SK-N-SH treated with all-trans-retinoic acid at 6 μM for 48 hours (cell line): Measurements from ENCODE around the gene FYN.

Source experiments
- ARNTL ChIP-seq: fragments of 450-650 bp; formaldehyde crosslinking; IDR thresholded peaks from 2 replicates; pipeline ENCODE4 v1.5.0; 2020; ENCODE audit warnings: low read depth, mild to moderate bottlenecking, moderate library complexity, borderline replicate concordance
- CSDC2 ChIP-seq: fragments of 250-450 bp; sonication (Bioruptor Pico); IDR thresholded peaks from 2 replicates; pipeline ENCODE4 v1.5.0; 2020; ENCODE audit warnings: mild to moderate bottlenecking, moderate library complexity
- ESRRG ChIP-seq: fragments of 250-450 bp; sonication (Bioruptor Pico); IDR thresholded peaks from 2 replicates; pipeline ENCODE4 v1.6.1; 2021; ENCODE audit warnings: mild to moderate bottlenecking
- OSR1 ChIP-seq: fragments of 250-450 bp; sonication (Bioruptor Pico); IDR thresholded peaks from 2 replicates; pipeline ENCODE4 v1.8.0; 2022; ENCODE audit warnings: moderate library complexity, mild to moderate bottlenecking, inconsistent platforms
- PPARA ChIP-seq: fragments of 250-450 bp; sonication (Bioruptor Pico); IDR thresholded peaks from 2 replicates; pipeline ENCODE4 v1.5.0; 2020; ENCODE audit warnings: mild to moderate bottlenecking, borderline replicate concordance
- RARB ChIP-seq: fragments of 250-450 bp; sonication (Bioruptor Pico); IDR thresholded peaks from 2 replicates; pipeline ENCODE4 v1.8.0; 2021; ENCODE audit warnings: mild to moderate bottlenecking, moderate library complexity
- SNAI2 ChIP-seq: fragments of 250-450 bp; sonication (Bioruptor Pico); IDR thresholded peaks from 2 replicates; pipeline ENCODE4 v1.5.0; 2020; ENCODE audit warnings: mild to moderate bottlenecking, moderate library complexity
- ZFP3 ChIP-seq: fragments of 250-450 bp; sonication (Bioruptor Pico); IDR thresholded peaks from 2 replicates; pipeline ENCODE4 v1.5.0; 2020; ENCODE audit warnings: mild to moderate bottlenecking, moderate library complexity
- ZNF70 ChIP-seq: fragments of 450-650 bp; formaldehyde crosslinking; IDR thresholded peaks from 2 replicates; pipeline ENCODE4 v1.5.0; 2020; ENCODE audit warnings: mild to moderate bottlenecking, moderate library complexity
- TF ChIP-seq, protein P1 (sequence below): fragments of 250-450 bp; sonication (Bioruptor Pico); IDR thresholded peaks from 2 replicates; pipeline ENCODE4 v1.5.1; 2020; ENCODE audit warnings: low read depth, mild to moderate bottlenecking, moderate library complexity
- TF ChIP-seq, protein P2 (sequence below): fragments of 250-450 bp; sonication (Bioruptor Pico); IDR thresholded peaks from 2 replicates; pipeline ENCODE4 v1.5.1; 2021; ENCODE audit warnings: mild to moderate bottlenecking, moderate library complexity
- TF ChIP-seq, protein P3 (sequence below): fragments of 250-450 bp; sonication (Bioruptor Pico); IDR thresholded peaks from 2 replicates; pipeline ENCODE4 v1.8.0; 2020; ENCODE audit warnings: mild to moderate bottlenecking, moderate library complexity, borderline replicate concordance

GRCh38 chr6:111775145-111775922, 97.9 kb downstream of the FYN start:
- TF ChIP-seq PPARA (CRISPR knock-in tag), result no peak
- no peak for TF ChIP-seq SNAI2 (CRISPR knock-in tag)
- TF ChIP-seq, protein P1, sequence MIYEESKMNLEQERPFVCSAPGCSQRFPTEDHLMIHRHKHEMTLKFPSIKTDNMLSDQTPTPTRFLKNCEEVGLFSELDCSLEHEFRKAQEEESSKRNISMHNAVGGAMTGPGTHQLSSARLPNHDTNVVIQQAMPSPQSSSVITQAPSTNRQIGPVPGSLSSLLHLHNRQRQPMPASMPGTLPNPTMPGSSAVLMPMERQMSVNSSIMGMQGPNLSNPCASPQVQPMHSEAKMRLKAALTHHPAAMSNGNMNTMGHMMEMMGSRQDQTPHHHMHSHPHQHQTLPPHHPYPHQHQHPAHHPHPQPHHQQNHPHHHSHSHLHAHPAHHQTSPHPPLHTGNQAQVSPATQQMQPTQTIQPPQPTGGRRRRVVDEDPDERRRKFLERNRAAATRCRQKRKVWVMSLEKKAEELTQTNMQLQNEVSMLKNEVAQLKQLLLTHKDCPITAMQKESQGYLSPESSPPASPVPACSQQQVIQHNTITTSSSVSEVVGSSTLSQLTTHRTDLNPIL, result no peak
- TF ChIP-seq, protein P2, sequence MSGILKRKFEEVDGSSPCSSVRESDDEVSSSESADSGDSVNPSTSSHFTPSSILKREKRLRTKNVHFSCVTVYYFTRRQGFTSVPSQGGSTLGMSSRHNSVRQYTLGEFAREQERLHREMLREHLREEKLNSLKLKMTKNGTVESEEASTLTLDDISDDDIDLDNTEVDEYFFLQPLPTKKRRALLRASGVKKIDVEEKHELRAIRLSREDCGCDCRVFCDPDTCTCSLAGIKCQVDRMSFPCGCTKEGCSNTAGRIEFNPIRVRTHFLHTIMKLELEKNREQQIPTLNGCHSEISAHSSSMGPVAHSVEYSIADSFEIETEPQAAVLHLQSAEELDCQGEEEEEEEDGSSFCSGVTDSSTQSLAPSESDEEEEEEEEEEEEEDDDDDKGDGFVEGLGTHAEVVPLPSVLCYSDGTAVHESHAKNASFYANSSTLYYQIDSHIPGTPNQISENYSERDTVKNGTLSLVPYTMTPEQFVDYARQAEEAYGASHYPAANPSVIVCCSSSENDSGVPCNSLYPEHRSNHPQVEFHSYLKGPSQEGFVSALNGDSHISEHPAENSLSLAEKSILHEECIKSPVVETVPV, result no peak
- TF ChIP-seq CSDC2 (CRISPR knock-in tag), result no peak
- no peak for TF ChIP-seq RARB (CRISPR knock-in tag)
- TF ChIP-seq, protein P3, sequence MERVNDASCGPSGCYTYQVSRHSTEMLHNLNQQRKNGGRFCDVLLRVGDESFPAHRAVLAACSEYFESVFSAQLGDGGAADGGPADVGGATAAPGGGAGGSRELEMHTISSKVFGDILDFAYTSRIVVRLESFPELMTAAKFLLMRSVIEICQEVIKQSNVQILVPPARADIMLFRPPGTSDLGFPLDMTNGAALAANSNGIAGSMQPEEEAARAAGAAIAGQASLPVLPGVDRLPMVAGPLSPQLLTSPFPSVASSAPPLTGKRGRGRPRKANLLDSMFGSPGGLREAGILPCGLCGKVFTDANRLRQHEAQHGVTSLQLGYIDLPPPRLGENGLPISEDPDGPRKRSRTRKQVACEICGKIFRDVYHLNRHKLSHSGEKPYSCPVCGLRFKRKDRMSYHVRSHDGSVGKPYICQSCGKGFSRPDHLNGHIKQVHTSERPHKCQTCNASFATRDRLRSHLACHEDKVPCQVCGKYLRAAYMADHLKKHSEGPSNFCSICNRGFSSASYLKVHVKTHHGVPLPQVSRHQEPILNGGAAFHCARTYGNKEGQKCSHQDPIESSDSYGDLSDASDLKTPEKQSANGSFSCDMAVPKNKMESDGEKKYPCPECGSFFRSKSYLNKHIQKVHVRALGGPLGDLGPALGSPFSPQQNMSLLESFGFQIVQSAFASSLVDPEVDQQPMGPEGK (CRISPR knock-in tag), result no peak
- no peak for TF ChIP-seq OSR1 (CRISPR knock-in tag)
- no peak for TF ChIP-seq ZFP3
- TF ChIP-seq ESRRG (CRISPR knock-in tag), result no peak
- no peak for TF ChIP-seq ARNTL (CRISPR knock-in tag)
- no peak for TF ChIP-seq ZNF70 (CRISPR knock-in tag)
